ENCODE measurements around the gene KCNN4.
A peak's percentile ranks its signal among the peaks of the same experiment; 100 is the strongest.
"Not testable (repeated sequence)": the region's sequence is repeated elsewhere in the genome, so short reads cannot be mapped to it uniquely, and the experiment has no call there.

KCNN4 gene

DNA sequence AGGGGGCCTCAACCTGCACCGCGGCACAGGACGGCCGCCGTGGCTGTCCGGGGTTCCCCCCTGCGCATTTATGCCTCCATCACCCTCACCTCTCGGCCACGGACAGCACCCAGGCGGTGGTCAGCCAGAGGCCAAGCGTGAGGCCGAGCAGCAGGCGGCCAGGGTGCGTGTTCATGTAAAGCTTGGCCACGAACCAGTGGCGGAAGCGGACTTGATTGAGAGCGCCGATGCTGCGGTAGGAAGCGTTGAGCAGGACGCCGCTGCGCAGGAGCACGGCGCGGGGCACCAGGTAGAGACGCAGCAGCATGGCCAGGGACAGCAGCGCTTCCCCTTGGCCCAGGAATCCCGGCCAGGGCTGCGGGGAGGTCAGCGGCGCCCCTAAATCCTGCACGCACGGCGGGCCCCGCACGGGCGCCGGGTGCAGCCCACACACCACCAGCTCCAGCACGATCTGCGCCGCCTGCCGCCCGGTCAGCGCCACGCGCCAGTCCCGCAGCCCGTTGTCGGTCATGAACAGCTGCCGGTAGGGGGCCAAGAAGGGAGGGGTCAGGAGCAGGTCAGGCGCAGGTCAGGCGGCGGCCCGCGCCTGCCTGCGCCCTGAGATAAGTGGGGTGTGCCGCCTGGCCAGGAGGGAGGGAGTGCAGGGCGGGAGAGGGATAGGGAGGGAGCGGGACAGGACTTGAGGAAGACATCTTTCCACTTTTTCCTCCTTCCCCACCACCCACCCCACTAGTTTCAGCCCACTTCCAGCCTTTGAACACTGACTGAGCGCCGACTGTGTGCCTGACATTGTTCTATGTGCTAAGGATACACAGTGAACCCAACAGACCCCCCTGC lies 6.5 kb downstream of the KCNN4 start:
- DNase-seq (ENCODE audit: low read depth in 2 of 2), result no peak

DNA sequence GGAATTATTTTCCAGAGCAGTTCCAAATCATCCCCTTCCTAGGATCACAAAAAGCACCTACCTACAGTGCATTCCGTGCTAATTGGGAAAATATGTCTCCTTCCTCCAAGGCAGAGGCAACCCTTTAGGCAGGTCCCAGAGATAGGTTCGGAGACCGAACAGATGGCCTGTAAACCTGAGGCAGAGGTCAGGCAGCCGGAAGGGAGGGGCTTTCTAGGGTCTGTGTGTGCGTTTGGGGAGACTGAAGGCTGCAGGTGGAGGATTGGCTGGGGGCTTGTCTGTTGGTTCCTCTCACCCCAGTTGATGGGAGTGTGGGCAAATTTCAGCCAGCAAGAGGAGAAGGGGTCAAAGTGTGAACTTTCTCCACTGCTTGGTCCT lies 7.1 kb downstream of the KCNN4 start:
- no peak for DNase-seq (ENCODE audit: low read depth in 2 of 2)

DNA sequence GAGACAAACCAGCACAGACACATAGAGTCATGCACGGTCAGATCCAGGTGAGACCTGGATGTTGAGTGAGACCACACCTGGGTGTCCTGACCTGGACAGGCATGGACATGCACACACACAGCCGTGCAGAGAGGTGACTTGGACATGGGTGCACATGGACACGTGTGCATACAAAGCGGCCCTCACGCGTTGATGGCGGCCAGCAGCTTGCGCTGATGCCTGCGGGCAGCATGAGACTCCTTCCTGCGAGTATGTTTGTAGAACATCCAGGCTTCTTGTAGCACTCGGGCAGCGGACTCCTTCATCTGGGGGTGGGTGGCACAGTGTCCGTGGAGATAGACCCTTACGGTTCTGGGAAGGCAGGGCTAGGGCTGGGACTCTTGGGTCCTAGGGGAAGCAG lies 11.5 kb downstream of the KCNN4 start:
- DNase-seq (ENCODE audit: low read depth in 2 of 2), result no peak

DNA sequence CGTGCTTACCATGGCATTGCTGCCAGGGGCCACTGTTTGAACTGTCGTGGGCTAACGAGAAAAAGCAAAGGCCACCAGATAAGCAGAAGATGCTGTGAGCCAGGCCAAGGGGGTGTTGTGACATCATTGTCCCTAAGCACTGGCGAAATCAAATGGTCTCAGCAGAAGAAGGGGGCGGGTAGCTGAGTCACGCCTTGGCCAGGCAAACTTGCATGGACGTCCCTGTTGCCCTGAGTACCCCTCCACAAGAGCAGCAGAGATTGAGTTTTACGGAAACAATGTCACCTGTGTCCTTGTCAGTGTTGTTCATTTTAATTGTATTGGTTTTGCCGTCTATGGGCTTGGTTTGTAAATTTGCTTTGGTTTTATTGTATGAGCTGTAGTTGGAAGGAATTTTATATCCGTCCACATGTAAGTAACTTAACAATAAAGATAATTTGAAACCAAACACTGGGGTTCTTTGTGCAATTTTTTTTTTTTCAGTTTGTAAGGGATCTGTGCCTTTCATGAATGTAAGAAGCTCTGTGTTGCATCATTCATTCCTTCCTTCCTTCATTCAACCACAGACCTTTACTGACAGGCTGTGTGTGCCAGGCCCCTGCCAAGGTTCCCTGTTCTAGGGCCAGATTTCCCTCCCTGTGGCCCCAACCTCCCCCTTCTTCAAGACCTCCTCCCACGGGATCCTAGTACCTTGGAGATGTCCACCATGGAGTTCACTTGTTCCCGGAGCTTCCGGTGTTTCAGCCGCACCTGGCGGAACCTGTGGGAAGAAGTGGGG lies 12.3 kb downstream of the KCNN4 start:
- DNase-seq (ENCODE audit: low read depth in 2 of 2), result no peak

DNA sequence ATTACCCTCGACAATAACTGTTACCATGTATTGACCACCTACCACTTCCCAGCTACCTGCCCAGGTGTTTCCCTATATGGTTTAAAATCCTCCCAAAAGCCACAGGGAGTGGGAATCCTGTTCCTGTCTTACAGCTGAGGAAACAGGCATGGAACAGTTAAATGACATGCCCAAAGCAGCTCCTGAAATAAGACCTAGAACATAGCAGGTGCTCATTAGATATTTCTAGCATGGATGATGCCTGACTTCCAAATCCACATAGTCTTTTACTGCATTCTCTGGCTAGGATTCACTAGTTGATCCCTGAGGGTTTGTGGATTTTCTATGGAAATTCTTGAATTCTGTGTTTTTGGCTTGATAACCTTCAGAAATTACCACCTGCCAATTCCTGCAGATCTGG lies 13.0 kb downstream of the KCNN4 start:
- DNase-seq (ENCODE audit: low read depth in 2 of 2), result no peak

DNA sequence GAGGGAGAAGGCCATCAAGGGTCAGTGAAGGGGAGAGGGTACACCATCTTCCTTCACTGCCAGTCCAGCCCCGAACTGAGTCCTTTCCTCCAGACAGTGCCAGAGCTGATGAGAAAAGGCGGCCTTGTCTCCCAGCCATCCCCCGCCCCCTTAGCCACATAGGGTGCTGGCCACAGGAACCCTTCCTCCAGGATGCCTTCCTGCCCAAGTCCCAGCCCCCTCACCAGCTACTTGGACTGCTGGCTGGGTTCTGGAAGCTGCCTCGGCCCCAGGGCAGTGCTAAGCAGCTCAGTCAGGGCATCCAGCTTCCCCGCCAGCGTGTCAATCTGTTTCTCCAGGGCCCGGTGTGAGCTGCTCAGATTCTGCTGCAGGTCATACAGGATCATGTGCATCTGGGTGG lies 13.5 kb downstream of the KCNN4 start:
- no peak for DNase-seq (ENCODE audit: low read depth in 2 of 2)

DNA sequence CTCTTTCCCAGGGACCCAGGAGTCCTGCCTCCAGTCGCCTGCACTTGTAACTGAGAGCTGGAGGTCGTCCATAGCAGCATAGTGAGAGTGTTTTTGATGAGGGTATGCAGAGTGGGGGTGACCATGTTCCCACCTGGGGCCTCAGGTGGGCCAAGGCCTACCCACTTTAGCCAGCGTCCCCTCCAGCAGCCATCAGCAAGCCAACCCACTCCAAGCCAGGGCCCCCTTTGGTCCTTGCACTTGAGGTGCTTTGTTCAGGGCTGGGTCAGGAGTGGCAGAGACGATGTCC lies 14.1 kb downstream of the KCNN4 start:
- DNase-seq (ENCODE audit: low read depth in 2 of 2), result no peak

DNA sequence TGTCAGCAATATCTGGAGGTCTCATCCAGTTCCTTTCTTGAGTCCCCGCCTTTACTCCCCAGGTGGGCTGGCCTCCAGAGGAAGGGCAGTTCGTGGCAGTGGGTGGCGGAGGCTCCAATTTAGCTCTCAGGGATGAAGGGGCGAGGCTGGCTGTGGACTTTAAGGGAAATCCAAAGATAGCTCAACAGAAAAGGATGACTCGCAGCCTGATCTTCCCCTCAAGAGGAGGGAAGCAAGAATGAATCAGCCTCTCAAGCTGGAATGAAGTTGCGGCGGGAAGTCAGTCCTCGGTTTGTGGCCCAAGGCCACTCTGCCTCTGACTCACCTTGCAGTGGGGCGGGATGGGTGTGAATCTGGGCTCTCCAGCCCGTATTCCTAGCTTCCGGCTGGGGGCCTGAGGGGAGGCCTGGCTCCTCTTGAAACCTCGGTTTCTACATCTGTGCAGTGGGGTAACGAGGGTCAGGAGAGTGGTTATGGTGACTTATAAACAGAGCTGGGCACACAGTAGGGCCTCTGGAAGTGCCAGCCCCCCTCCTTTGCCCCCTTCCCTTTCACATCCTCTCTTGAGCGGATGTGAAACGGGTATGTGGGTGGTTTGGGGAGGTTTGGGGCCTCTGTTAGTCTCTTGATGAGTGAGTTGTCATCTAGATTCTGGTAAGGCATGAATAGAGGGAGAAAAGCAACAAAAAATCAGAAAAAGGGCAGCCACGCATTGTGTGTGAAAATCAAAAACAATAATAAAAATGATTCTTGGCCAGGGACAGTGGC lies 15.5 kb downstream of the KCNN4 start:
- peak in 1 of 2 donors; percentile 49 for DNase-seq (ENCODE audit: low read depth in 2 of 2)

DNA sequence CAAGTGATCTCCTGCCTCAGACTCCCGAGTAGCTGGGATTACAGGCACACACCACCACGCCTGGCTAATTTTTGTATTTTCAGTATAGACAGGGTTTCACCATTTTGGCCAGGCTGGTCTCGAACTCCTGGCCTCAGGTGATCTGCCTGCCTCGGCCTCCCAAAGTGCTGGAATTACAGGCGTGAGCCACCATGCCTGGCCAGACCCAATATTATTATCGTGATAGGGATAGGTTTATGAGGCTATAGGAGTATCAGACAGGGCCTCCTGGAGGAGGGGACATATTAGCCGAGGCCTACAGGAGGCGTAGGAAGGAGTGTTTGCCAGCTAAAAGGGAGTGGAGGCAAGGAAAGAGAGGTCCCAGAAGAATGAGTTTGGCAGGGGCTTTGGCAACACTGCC lies 16.1 kb downstream of the KCNN4 start:
- not testable (repeated sequence) for DNase-seq (ENCODE audit: low read depth in 2 of 2)

DNA sequence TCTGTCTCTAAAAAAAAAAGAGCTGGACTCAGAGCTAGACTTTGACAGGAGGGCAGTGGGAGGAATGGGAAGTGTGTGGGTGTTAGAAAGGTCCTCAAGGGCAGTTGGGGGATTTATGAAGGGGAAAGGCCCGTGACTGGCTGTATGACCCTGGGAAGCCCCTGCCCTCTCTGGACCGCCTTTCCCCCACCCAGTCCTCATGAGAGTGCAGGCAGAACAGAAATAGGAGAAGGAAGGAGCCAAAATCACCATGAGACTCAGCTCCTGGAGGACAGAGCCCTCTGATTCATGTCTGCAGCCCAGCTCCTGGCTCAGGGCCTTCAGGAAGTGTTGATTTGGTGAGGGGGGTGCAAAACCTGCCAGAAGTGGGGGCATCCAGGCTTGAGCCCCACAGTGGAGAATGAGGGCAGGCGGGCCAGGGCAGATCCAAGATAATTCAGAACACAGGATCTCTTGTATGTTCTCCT lies 17.3 kb downstream of the KCNN4 start:
- no peak for DNase-seq (ENCODE audit: low read depth in 2 of 2)

DNA sequence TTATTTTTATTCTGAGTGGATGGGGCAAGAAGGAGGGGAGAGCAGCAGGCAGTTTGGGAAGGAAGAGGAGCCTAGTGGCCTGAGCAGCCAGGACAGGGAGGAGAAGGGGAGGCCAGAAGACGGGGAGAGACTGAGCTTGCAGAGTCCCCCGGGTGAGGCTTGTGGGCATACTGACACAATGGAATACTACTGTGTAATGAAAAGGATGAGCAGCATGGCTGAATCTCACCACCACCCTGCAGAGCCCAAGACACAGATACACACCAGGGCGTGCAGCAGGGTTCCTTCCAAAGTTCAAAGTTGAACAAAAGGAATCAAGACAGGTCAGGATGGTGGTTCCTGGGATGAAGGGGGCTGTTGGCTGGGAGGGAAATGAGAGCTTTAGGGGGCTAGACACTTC lies 18.0 kb downstream of the KCNN4 start:
- DNase-seq (ENCODE audit: low read depth in 2 of 2), result no peak

DNA sequence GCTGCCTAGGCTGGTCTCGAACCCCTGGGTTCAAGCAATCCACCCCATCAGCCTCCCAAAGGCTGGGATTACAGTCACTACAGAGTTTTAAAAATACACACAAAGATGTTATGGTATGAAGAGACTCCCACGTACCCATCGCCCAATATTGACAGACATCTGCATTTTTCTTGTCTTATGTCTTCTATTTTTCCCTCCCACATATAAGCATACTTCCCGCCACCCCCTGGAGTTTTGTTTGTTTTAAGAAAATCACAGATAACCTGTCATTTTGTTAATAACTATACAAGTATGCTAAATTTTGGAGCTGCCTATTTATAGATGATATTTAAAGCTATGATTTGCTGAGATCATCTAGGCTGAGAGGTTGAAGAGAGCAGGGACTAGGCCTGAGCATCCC lies 19.8 kb downstream of the KCNN4 start:
- DNase-seq (ENCODE audit: low read depth in 2 of 2), result no peak

DNA sequence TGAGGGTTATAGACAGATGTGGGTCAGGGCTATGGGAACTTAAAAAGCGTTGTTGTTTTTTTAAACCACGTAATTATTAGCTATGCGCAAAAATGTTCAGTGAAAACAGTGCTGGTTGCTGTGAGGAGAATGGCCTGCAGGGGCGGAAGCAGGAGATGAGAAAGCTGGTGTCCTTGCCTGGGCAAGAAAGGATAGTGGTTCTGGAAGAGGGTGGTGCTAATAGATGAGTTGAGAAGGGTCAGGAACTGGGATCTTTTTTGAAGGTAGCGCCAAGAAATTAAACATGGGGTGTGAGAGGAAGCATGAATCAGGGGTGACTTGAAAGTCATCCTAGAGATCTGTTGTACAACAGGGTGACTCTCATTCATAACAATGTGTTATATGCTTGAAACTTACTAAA lies 21.3 kb downstream of the KCNN4 start:
- DNase-seq (ENCODE audit: low read depth in 2 of 2), result no peak

DNA sequence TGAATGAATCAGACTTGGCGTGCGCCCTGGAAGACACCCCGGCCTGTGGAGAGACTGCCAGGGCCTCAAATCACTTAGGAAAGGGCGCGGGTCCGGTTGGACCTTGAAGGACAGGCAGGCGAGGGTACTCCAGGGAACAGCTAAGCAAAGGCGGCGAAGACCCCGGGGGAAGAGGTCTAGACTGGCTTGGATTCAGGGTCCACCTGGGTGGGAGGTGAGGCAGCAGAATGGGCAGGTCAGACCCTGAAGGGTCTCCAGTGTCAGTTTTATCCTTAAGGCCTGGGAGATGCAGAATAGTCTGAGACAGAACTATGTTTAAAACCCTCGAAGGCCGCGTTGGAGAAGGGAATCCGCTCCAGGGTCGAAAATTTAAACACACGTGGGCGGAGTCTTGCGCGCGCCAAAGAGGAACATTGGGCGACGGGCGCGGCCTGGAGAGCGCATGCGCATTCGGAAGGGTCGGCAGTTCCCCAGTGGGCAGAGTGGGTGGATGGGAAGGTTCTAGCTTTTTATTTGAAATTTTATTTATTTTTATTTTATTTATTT lies 25.4 kb downstream of the KCNN4 start:
- peak; percentile 39 to 62 for DNase-seq (ENCODE audit: low read depth in 2 of 2)

DNA sequence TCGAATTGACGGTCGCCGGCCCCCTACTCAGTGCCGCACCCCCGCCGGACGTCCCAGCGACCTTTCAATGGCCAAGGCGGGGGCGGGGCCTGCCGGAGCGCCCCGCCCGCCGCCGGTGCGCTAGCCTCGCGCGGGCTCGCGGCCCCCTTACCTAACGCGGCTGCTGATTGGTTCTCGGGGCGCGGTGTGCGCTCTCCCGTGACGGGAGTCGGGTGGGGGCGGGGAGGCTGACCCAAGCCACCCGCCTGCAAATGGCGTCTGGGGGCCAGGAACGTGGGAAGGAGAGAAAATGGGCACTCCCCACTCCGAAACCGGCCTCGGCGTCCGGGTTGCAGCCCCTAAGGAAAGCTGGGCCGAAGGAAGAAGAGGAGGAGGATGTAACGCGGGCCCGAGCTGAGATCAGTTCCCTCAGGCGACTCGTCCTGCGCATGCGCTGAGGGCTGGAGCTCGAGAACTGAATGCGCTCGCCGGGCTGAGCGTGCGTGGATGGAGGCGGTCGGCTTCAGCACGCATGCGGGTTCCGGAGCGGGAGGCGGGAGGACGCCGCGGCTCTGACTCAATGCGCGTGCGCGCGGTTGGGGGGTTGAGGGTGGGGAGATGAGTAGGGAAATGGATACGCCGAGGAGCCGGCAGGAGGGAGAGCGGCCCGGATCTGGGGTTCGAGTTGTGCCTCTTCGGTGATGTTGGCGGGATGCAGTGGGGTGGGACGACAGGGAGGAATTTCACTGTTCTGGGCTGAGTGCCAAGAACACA lies 26.1 kb downstream of the KCNN4 start, which contains the start of gene SMG9:
Gene SMG9 (minus strand): TSS at position 460 of the 753 bp plus-strand sequence. CDS start 4,221 bp downstream, outside the sequence.
- peak; percentile 97 to 98 for DNase-seq (ENCODE audit: low read depth in 2 of 2)

DNA sequence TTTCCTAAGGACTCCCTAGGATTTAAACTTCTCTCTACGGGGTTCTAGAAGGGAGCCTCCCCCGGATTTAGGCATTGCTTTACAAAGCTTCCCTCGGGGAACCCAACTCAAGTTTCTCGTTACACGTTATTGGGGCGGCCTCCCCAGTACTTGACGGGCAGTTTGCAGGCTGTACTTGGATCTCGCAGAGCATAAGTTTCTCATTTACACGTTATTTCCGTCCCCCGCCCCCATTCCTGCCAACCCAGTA lies 26.6 kb downstream of the KCNN4 start:
- no peak for DNase-seq (ENCODE audit: low read depth in 2 of 2)

DNA sequence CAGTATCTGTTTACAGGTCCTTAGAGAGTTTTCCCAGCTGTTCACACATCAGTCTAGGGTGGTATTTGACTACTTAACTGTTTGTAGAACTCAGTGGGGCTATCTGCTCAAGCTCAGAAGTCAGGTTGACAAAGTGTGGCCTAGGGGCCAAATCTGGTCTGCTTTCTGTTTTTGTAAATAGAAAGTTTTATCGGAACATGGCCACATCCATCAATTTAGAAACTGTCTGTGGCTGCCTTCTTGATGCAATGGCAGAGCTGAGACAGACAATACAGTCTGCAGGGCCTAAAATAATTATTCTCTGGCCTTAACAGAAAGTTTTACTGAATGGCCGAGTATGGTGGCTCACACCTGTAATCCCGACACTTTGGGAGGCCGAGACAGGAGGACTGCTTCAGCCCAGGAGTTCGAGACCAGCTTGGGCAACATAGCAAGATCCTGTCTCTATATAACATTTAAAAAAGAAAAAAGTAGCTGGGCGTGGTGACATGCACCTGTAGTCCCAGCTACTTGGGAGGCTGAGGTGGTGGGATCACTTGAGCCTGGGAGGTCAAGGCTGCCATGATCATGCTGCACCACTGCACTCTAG lies 28.4 kb downstream of the KCNN4 start:
- DNase-seq (ENCODE audit: low read depth in 2 of 2), result no peak

DNA sequence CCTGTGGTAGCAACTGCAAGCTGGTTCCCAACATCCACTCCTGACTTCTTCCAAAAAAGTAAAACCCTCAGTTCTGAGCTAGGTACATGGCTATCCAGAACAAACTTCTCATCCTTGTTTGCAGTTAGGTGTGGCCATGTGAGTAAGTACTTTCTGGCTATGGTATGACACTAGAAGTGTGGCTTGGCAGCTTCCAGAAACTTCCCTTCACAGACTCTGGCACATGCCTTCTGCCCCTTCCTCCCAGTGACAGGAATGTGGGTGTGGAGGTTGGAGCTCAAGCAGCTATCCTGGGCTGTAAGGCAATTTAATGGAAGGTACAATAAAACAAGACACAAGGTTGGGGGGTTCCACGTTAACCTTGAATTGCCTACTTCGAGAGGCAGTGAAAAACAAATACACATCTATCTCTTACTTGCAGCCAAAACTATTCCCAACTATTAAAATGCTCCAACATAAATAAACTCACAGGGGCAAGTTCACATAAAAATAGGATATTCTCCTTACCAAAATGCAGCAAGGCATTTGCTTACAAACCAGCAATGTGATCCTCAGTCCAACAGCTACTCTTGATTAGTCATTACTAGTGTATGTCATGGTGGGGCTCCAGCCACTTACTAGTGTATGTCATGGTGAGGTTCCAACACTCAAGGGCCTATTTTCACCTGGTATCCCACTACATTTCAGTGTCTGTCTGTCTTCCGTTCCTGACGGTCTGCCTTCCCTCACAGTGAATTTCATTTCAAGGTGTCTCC lies 29.1 kb downstream of the KCNN4 start:
- DNase-seq (ENCODE audit: low read depth in 2 of 2), result no peak

DNA sequence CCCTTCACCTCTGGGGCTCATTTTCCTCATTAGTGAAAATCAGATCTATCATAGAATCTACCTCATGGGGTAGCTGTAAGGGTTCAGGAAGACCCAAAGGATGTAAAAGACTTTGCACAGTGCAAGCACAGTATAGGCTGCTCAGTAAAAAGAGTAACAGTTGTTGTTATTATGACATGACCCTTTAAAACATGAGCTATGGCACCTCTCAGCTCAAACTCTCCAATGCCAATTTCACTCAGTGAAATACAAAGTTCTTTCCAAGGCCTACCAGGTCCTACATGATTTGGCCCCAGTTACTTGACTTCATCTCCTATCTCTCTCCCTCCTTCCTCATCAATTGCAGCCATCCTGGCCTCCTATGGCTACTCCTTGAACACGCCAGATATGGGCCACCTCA lies 30.9 kb downstream of the KCNN4 start:
- no peak for DNase-seq (ENCODE audit: low read depth in 2 of 2)

DNA sequence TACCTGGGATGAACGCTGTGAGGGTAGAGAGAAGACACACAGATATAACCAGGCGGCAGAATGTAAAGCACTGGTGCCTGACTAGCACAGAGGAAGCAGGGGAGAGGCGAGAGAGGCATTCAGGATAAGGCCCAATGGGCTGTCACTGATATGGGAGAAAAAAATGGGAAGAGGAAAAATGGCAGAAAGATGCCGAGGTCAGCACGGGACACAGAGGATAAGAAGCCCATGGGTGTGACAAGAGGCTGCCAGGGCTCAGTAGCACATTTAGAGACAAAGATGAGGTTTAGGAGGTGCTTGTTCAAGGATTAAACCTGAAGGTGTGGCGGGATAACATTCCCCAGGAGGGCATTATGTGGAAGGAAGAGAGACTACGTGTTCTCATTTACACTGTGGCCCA lies 31.6 kb downstream of the KCNN4 start:
- no peak for DNase-seq (ENCODE audit: low read depth in 2 of 2)

DNA sequence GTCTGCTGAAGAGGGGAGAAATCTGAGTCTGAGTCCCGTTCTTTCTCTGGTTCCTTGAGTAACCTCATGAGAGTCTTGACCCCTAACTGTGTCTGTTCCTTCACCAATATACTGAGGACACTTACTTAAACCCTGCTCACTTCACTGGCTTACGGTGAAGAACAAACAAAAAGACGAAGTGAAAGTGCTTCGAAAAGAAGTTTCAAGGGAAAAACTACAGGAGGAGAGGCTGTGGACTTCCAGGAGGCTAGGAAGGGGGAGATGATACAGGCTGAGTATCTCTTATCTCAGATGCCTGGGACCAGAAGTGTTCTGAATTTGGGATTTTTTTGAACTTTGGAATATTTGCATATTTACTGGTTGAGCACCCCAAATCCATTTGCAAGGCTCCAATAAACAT lies 32.1 kb downstream of the KCNN4 start:
- no peak for DNase-seq (ENCODE audit: low read depth in 2 of 2)

All from stimulated activated CD8-positive, alpha-beta memory T cell treated with anti-CD3 and anti-CD28 coated beads, Interleukin-2, amount 100 ng/mL, for 1 hour (primary cell).